SU-DHL-6 (cell line): ENCODE measurements around the gene PCDHB14.
"Not testable (repeated sequence)": the region's sequence is repeated elsewhere in the genome, so short reads cannot be mapped to it uniquely, and the experiment has no call there.

Source experiments
- EZH2phosphoT487 ChIP-seq: fragments of 200-600 bp; sonication (generic), shearing (Covaris generic); conservative IDR thresholded peaks from 2 replicates; pipeline ENCODE4 v1.6.1; 2018; ENCODE audit warnings: mild to moderate bottlenecking, antibody characterized with exemption, low read length, moderate library complexity, mixed read lengths
- TF ChIP-seq, protein P1 (sequence below): fragments of 200-600 bp; sonication (generic); IDR thresholded peaks from one replicate; pipeline ENCODE4 v1.5.1; 2017; ENCODE audit warnings: antibody characterized with exemption, mild to moderate bottlenecking, low read length, moderate library complexity; ENCODE audit not compliant: insufficient read depth, poor library complexity, severe bottlenecking

- TF ChIP-seq, protein P1, sequence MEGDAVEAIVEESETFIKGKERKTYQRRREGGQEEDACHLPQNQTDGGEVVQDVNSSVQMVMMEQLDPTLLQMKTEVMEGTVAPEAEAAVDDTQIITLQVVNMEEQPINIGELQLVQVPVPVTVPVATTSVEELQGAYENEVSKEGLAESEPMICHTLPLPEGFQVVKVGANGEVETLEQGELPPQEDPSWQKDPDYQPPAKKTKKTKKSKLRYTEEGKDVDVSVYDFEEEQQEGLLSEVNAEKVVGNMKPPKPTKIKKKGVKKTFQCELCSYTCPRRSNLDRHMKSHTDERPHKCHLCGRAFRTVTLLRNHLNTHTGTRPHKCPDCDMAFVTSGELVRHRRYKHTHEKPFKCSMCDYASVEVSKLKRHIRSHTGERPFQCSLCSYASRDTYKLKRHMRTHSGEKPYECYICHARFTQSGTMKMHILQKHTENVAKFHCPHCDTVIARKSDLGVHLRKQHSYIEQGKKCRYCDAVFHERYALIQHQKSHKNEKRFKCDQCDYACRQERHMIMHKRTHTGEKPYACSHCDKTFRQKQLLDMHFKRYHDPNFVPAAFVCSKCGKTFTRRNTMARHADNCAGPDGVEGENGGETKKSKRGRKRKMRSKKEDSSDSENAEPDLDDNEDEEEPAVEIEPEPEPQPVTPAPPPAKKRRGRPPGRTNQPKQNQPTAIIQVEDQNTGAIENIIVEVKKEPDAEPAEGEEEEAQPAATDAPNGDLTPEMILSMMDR: not testable (repeated sequence)
- TF ChIP-seq EZH2phosphoT487: not testable (repeated sequence)
These were observed 1.7 kb downstream of the PCDHB14 start for GRCh38 chr5:141224844-141225243.
